T-helper 17 cell (primary cell): ENCODE measurements around the gene TRMT44. TPM values are rescaled to one million over a fixed set of nuclear protein-coding genes. Genes with fewer than 3 reads are reported as not detected.
"Not testable (repeated sequence)": the region's sequence is repeated elsewhere in the genome, so short reads cannot be mapped to it uniquely, and the experiment has no call there.

ENCODE experiments used
- ATAC-seq: fragments of 150-1000 bp; cut with Tn5 transposase; 2 replicates; pipeline ENCODE4 v1.10.0; 2021; ENCODE audit warnings: mild to moderate bottlenecking, moderate library complexity
- DNase-seq, 3 donors: peaks; one replicate each; pipeline versions ENCODE4 v3.0.0 to v3.0.0-alpha.2; 2020 to 2021
- H3K9me3 ChIP-seq: one replicate; pipeline ENCODE4 v1.7.0; 2013; ENCODE audit warnings: low read length, mild to moderate bottlenecking; ENCODE audit not compliant: control insufficient read depth, poor library complexity, severe bottlenecking
- H3K27ac Mint-ChIP-seq: one replicate; pipeline ENCODE4 v1.8.0; 2022; ENCODE audit warnings: mild to moderate bottlenecking, moderate library complexity, mixed read lengths
- H3K27me3 Mint-ChIP-seq: one replicate; pipeline ENCODE4 v1.8.0; 2022; ENCODE audit warnings: mixed read lengths
- H3K36me3 Mint-ChIP-seq: one replicate; pipeline ENCODE4 v1.8.0; 2022; ENCODE audit warnings: low read depth, mixed read lengths
- H3K4me1 Mint-ChIP-seq: one replicate; pipeline ENCODE4 v1.8.0; 2022; ENCODE audit warnings: mild to moderate bottlenecking, mixed read lengths
- H3K4me3 Mint-ChIP-seq: one replicate; pipeline ENCODE4 v1.8.0; 2022; ENCODE audit warnings: mild to moderate bottlenecking, moderate library complexity, mixed read lengths
- total RNA-seq, 4 donors: library from RNA in 2 of 4; stranded (reverse) in 2 of 4; gene quantifications; one replicate each; pipeline ENCODE4 v1.2.3 and lab custom pipeline; 2022 to 2026

Gene TRMT44
- total RNA-seq, 2 donors from 2014 or later = 20.4 to 32.7 TPM

- peaks cover 8% of the 10 kb centered on the region for H3K36me3 Mint-ChIP-seq
- H3K9me3 ChIP-seq = no peaks in the 10 kb centered on the region
- no peak for DNase-seq
- no peak overlapping the region for H3K4me3 Mint-ChIP-seq
- no peak overlapping the region for H3K27ac Mint-ChIP-seq
- no peaks in the 10 kb centered on the region for H3K27me3 Mint-ChIP-seq
- no peak for ATAC-seq
- peaks cover 4% of the 10 kb centered on the region for H3K4me1 Mint-ChIP-seq
Observed at GRCh38 chr4:8510611-8511285, 70.2 kb downstream of the TRMT44 start.

- DNase-seq = no peak
- Mint-ChIP-seq H3K27me3 (peaks cover 8% of the 10 kb centered on the region), H3K27ac (no peak overlapping the region), H3K36me3 (peaks cover 6% of the 10 kb centered on the region), H3K4me3 (no peak overlapping the region), H3K4me1 (peaks cover 4% of the 10 kb centered on the region)
- H3K9me3 ChIP-seq = no peaks in the 10 kb centered on the region
- ATAC-seq = no peak
Observed at GRCh38 chr4:8512510-8512909, 71.9 kb downstream of the TRMT44 start.

GRCh38 chr4:8513080-8513479 lies 72.5 kb downstream of the TRMT44 start:
- H3K4me1 Mint-ChIP-seq, H3K9me3 ChIP-seq, H3K27me3 Mint-ChIP-seq, H3K4me3 Mint-ChIP-seq, H3K27ac Mint-ChIP-seq, H3K36me3 Mint-ChIP-seq, DNase-seq, ATAC-seq: not testable (repeated sequence)

GRCh38 chr4:8513931-8514330 lies 73.4 kb downstream of the TRMT44 start:
- Mint-ChIP-seq H3K36me3 (peaks cover 4% of the 10 kb centered on the region), H3K27me3 (peaks cover 8% of the 10 kb centered on the region), H3K4me1 (peaks cover 2% of the 10 kb centered on the region), H3K27ac (no peak overlapping the region), H3K4me3 (no peak overlapping the region)
- no peaks in the 10 kb centered on the region for H3K9me3 ChIP-seq
- no peak for ATAC-seq
- no peak for DNase-seq

GRCh38 chr4:8514391-8514790 lies 73.8 kb downstream of the TRMT44 start:
- ATAC-seq = no peak
- Mint-ChIP-seq H3K4me3 (no peak overlapping the region), H3K27me3 (peaks cover 12% of the 10 kb centered on the region), H3K27ac (no peak overlapping the region), H3K36me3 (peaks cover 4% of the 10 kb centered on the region), H3K4me1 (peaks cover 2% of the 10 kb centered on the region)
- no peak for DNase-seq
- no peaks in the 10 kb centered on the region for H3K9me3 ChIP-seq

- peaks cover under 1% of the 10 kb centered on the region for H3K36me3 Mint-ChIP-seq
- no peak overlapping the region for H3K27ac Mint-ChIP-seq
- DNase-seq = no peak
- H3K27me3 Mint-ChIP-seq = peaks cover 12% of the 10 kb centered on the region
- no peaks in the 10 kb centered on the region for H3K4me1 Mint-ChIP-seq
- no peak overlapping the region for H3K4me3 Mint-ChIP-seq
- no peaks in the 10 kb centered on the region for H3K9me3 ChIP-seq
- no peak for ATAC-seq
Observed at GRCh38 chr4:8515316-8516060, 74.9 kb downstream of the TRMT44 start.

- H3K27ac Mint-ChIP-seq = no peak overlapping the region
- DNase-seq (no peak), ATAC-seq (no peak)
- no peak overlapping the region for H3K4me3 Mint-ChIP-seq
- no peaks in the 10 kb centered on the region for H3K4me1 Mint-ChIP-seq
- no peaks in the 10 kb centered on the region for H3K9me3 ChIP-seq
- H3K27me3 Mint-ChIP-seq = peaks cover 12% of the 10 kb centered on the region
- no peaks in the 10 kb centered on the region for H3K36me3 Mint-ChIP-seq
Observed at GRCh38 chr4:8516061-8516573, 75.5 kb downstream of the TRMT44 start.

GRCh38 chr4:8516996-8517550 lies 76.5 kb downstream of the TRMT44 start:
- H3K4me3 Mint-ChIP-seq = no peak overlapping the region
- no peaks in the 10 kb centered on the region for H3K4me1 Mint-ChIP-seq
- DNase-seq = no peak
- ATAC-seq = no peak
- H3K27ac Mint-ChIP-seq = no peak overlapping the region
- peaks cover 12% of the 10 kb centered on the region for H3K27me3 Mint-ChIP-seq
- H3K36me3 Mint-ChIP-seq = no peaks in the 10 kb centered on the region
- H3K9me3 ChIP-seq = no peaks in the 10 kb centered on the region

- no peak for ATAC-seq
Observed at GRCh38 chr4:8517946-8518345, 77.4 kb downstream of the TRMT44 start.

GRCh38 chr4:8522160-8523120 lies 81.9 kb downstream of the TRMT44 start:
- H3K36me3 Mint-ChIP-seq = peaks cover 2% of the 10 kb centered on the region
- ATAC-seq = no peak
- no peak for DNase-seq
- no peak overlapping the region for H3K27ac Mint-ChIP-seq
- no peaks in the 10 kb centered on the region for H3K4me1 Mint-ChIP-seq
- no peaks in the 10 kb centered on the region for H3K9me3 ChIP-seq
- no peak overlapping the region for H3K4me3 Mint-ChIP-seq
- H3K27me3 Mint-ChIP-seq = peaks cover 8% of the 10 kb centered on the region

More at GRCh38 chr4:8517946-8518345, 77.4 kb downstream of the TRMT44 start:
- peaks cover 2% of the 10 kb centered on the region for H3K36me3 Mint-ChIP-seq
- H3K27me3 Mint-ChIP-seq = peaks cover 12% of the 10 kb centered on the region
- DNase-seq = no peak
- no peak overlapping the region for H3K4me3 Mint-ChIP-seq
- no peak overlapping the region for H3K27ac Mint-ChIP-seq
- H3K9me3 ChIP-seq = no peaks in the 10 kb centered on the region
- H3K4me1 Mint-ChIP-seq = no peaks in the 10 kb centered on the region

GRCh38 chr4:8523175-8523574 lies 82.6 kb downstream of the TRMT44 start:
- Mint-ChIP-seq H3K27me3 (peaks cover 8% of the 10 kb centered on the region), H3K27ac (no peak overlapping the region), H3K36me3 (peaks cover 2% of the 10 kb centered on the region), H3K4me3 (no peak overlapping the region), H3K4me1 (no peaks in the 10 kb centered on the region)
- ATAC-seq = no peak
- H3K9me3 ChIP-seq = no peaks in the 10 kb centered on the region
- no peak for DNase-seq

- no peaks in the 10 kb centered on the region for H3K9me3 ChIP-seq
- no peak overlapping the region for H3K4me3 Mint-ChIP-seq
- H3K4me1 Mint-ChIP-seq = no peaks in the 10 kb centered on the region
- H3K36me3 Mint-ChIP-seq = peaks cover 2% of the 10 kb centered on the region
- DNase-seq (no peak), ATAC-seq (no peak)
- peaks cover 8% of the 10 kb centered on the region for H3K27me3 Mint-ChIP-seq
- no peak overlapping the region for H3K27ac Mint-ChIP-seq
Observed at GRCh38 chr4:8523766-8524165, 83.2 kb downstream of the TRMT44 start.
